HG02571 (cell line): Measurements from ENCODE around the gene HMGXB4.
A peak's percentile ranks its signal among the peaks of the same experiment; 100 is the strongest.
"Not testable (repeated sequence)": the region's sequence is repeated elsewhere in the genome, so short reads cannot be mapped to it uniquely, and the experiment has no call there.

Source experiments
- ATAC-seq: cut with Tn5 transposase; IDR thresholded peaks from one replicate; pipeline ENCODE4 v1.9.1; 2021; ENCODE audit warnings: mild to moderate bottlenecking, moderate library complexity; ENCODE audit not compliant: unreplicated experiment

The HMGXB4 gene

GRCh38 chr22:35257321-35258190, at the start of gene HMGXB4:
Gene HMGXB4 (plus strand): TSS chr22:35257493. CDS start chr22:35262391, 4,898 bp downstream.
- ATAC-seq: peak; percentile 86

- no peak for ATAC-seq
These were observed 49.3 kb upstream of the HMGXB4 start for GRCh38 chr22:35208003-35208402.

- ATAC-seq: no peak
These were observed 48.1 kb upstream of the HMGXB4 start for GRCh38 chr22:35209203-35209602.

GRCh38 chr22:35212009-35212408, 45.3 kb upstream of the HMGXB4 start:
- no peak for ATAC-seq

- ATAC-seq: no peak
These were observed 44.3 kb upstream of the HMGXB4 start for GRCh38 chr22:35212996-35213395.

- no peak for ATAC-seq
These were observed 42.3 kb upstream of the HMGXB4 start for GRCh38 chr22:35214968-35215367.

- ATAC-seq: no peak
These were observed 41.3 kb upstream of the HMGXB4 start for GRCh38 chr22:35215993-35216392.

- ATAC-seq: no peak
These were observed 39.8 kb upstream of the HMGXB4 start for GRCh38 chr22:35217527-35217926.

- no peak for ATAC-seq
These were observed 39.2 kb upstream of the HMGXB4 start for GRCh38 chr22:35218079-35218478.

- no peak for ATAC-seq
These were observed 38.3 kb upstream of the HMGXB4 start for GRCh38 chr22:35219012-35219411.

GRCh38 chr22:35220221-35220620, 37.1 kb upstream of the HMGXB4 start:
- ATAC-seq: no peak

- ATAC-seq: no peak
These were observed 32.3 kb upstream of the HMGXB4 start for GRCh38 chr22:35225010-35225409.

GRCh38 chr22:35226958-35227647, 30.2 kb upstream of the HMGXB4 start:
- no peak for ATAC-seq

- no peak for ATAC-seq
These were observed 27.4 kb upstream of the HMGXB4 start for GRCh38 chr22:35229865-35230264.

- ATAC-seq: no peak
These were observed 26.9 kb upstream of the HMGXB4 start for GRCh38 chr22:35230417-35230816.

GRCh38 chr22:35230839-35231584, 26.3 kb upstream of the HMGXB4 start:
- ATAC-seq: no peak

GRCh38 chr22:35231585-35232084, 25.7 kb upstream of the HMGXB4 start:
- ATAC-seq: no peak

GRCh38 chr22:35238749-35239148, 18.5 kb upstream of the HMGXB4 start:
- ATAC-seq: not testable (repeated sequence)

GRCh38 chr22:35244507-35244906, 12.8 kb upstream of the HMGXB4 start:
- not testable (repeated sequence) for ATAC-seq

- ATAC-seq: no peak
These were observed 7.1 kb upstream of the HMGXB4 start for GRCh38 chr22:35250156-35250555.

GRCh38 chr22:35253946-35254345, 3.3 kb upstream of the HMGXB4 start:
- no peak for ATAC-seq
